K562 (cell line): ENCODE measurements around the gene MRPL40. TPM values are rescaled to one million over a fixed set of nuclear protein-coding genes. Genes with fewer than 3 reads are reported as not detected.

ENCODE experiments used
- ATF4 ChIP-seq: fragments of 450-650 bp; formaldehyde crosslinking; IDR thresholded peaks from 2 replicates; pipeline ENCODE4 v1.4.0; 2022; ENCODE audit warnings: mild to moderate bottlenecking, moderate library complexity
- CBFB ChIP-seq: sonication (generic); formaldehyde crosslinking; IDR thresholded peaks from 2 replicates; pipeline ENCODE4 v1.4.0; 2020; ENCODE audit warnings: mild to moderate bottlenecking, missing genetic modification reagents
- CBX3 ChIP-seq, 2 experiments: IDR thresholded peaks; 1 replicate in 1 of 2; 2 replicates in 1 of 2; pipeline ENCODE4 v1.6.1; 2012; ENCODE audit warnings: inconsistent platforms in 2 of 2, low read length in 2 of 2, borderline replicate concordance in 1 of 2, control low read depth in 1 of 2
- ELK3 ChIP-seq: fragments of 450-650 bp; formaldehyde crosslinking; IDR thresholded peaks from 2 replicates; pipeline ENCODE4 v1.4.0; 2020; ENCODE audit warnings: mild to moderate bottlenecking
- MLLT1 ChIP-seq, 2 experiments: fragments of 450-650 bp; IDR thresholded peaks; 2 replicates each; pipeline ENCODE4 v1.6.1; 2016
- PHF20 ChIP-seq: fragments of 450-650 bp; IDR thresholded peaks from 2 replicates; pipeline ENCODE4 v1.6.1; 2018; ENCODE audit not compliant: partially characterized antibody
- RBBP5 ChIP-seq: fragments of 200-600 bp; sonication (generic); IDR thresholded peaks from 2 replicates; pipeline ENCODE4 v1.6.1; 2012; ENCODE audit warnings: borderline replicate concordance, mild to moderate bottlenecking, low read length, control low read depth, inconsistent platforms; ENCODE audit not compliant: insufficient read depth, poor library complexity, severe bottlenecking
- ZHX1 ChIP-seq: fragments of 150-350 bp; conservative IDR thresholded peaks from 2 replicates; pipeline ENCODE4 v1.6.1; 2014; ENCODE audit warnings: low read length
- ZNF212 ChIP-seq: fragments of 450-650 bp; formaldehyde crosslinking; IDR thresholded peaks from 2 replicates; pipeline ENCODE4 v1.4.0; 2020; ENCODE audit warnings: mild to moderate bottlenecking
- ZNF408 ChIP-seq: fragments of 250-450 bp; sonication (Bioruptor Pico); IDR thresholded peaks from 2 replicates; pipeline ENCODE4 v1.4.0; 2020; ENCODE audit warnings: low read depth, mild to moderate bottlenecking, moderate library complexity
- ZNF589 ChIP-seq: fragments of 200-800 bp; sonication (Bioruptor generic); IDR thresholded peaks from 2 replicates; pipeline ENCODE4 v1.6.1; 2016; ENCODE audit warnings: low read depth, missing genetic modification characterization, missing compliant biosample characterization
- polyA plus RNA-seq, 8 experiments: library from polyadenylated mRNA; depleted of rRNA in 4 of 8; stranded (reverse) in 5 of 8; unstranded in 3 of 8; fragments of >200 nt; fragmentation: Nextera tagmentation in 2 of 8; fragmentation: Illumina TruSeq in 1 of 8; extraction: Ambion mirVana in 2 of 8; extraction: Trizol in 1 of 8; gene quantifications; 2 replicates each; pipeline versions ENCODE4 v1.2.1 to v1.2.3, GENCODE V29; 2011 to 2014; ENCODE audit warnings: inconsistent platforms in 1 of 8, missing spikeins in 1 of 8
- total RNA-seq, 7 experiments: library from RNA; depleted of rRNA in 6 of 7; stranded (reverse); fragments of >200 nt in 6 of 7; fragmentation: Illumina TruSeq in 2 of 7; extraction: Trizol in 2 of 7; gene quantifications; 2 replicates each; pipeline versions ENCODE4 v1.2.1 to v1.2.3, GENCODE V29; 2011 to 2021; ENCODE audit warnings: low replicate concordance in 1 of 7
- TF ChIP-seq, protein P1 (sequence below): fragments of 250-450 bp; sonication (Bioruptor Pico); IDR thresholded peaks from 2 replicates; pipeline ENCODE4 v1.8.0; 2021; ENCODE audit warnings: mild to moderate bottlenecking, moderate library complexity
- TF ChIP-seq, protein P2 (sequence below): fragments of 250-450 bp; sonication (Bioruptor Pico); IDR thresholded peaks from 2 replicates; pipeline ENCODE4 v1.4.0; 2020

Gene MRPL40
- total and polyA plus RNA-seq, 9 of the 15 experiments (the other 6 are each of a cell fraction or from before 2014, with no cell fraction given): 132 to 652 (median 208) TPM

DNA sequence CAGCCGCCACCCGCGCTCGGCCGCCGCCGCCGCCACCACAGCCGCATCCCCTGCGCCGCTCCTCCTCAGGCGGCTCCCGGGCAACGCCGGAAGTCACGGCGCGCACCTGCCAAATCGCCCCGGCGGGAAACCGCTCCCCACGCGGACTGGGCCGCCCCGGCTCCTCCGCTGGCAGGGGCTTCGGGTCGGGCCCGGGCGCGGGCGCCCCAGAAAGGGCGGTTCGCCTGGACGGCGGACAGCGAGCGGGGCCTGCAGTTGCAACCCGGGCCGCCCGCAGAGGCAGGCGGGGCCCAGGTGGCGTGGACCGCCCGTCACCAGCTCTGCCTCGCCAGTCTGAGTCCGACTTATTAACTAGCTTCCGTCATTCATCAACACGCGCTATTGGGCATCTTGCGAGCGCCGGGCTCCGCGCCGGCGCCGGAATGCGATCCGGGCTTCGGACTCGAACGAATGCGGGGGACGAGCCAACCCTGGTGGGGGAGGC is 654 bp upstream of the MRPL40 start, which contains the start of gene HIRA (continued):
- TF ChIP-seq ZHX1 (peak; percentile 78), ATF4 (CRISPR knock-in tag) (peak; percentile 84), ZNF212 (CRISPR knock-in tag) (peak; percentile 89; the same call in 1 of the 2 replicates), PHF20 (no peak), RBBP5 (peak; percentile 62), ELK3 (CRISPR knock-in tag) (0 out of 2 replicates have a peak, but pooled peaks have one; percentile 10), CBFB (CRISPR knock-in tag) (no peak), CBX3 (IDR thresholded peaks at IDR 0.05; ENCODE audit: borderline replicate concordance in 1 of 2, low read length in 2 of 2) (peak in 1 of 2 experiments; percentile 45; a peak in 1 of 3 replicates), MLLT1 (IDR thresholded peaks at IDR 0.05) (no peak), ZNF589 (CRISPR knock-in tag) (no peak), ZNF408 (CRISPR knock-in tag) (no peak; the same call in 1 of the 2 replicates)
- TF ChIP-seq, protein P1, sequence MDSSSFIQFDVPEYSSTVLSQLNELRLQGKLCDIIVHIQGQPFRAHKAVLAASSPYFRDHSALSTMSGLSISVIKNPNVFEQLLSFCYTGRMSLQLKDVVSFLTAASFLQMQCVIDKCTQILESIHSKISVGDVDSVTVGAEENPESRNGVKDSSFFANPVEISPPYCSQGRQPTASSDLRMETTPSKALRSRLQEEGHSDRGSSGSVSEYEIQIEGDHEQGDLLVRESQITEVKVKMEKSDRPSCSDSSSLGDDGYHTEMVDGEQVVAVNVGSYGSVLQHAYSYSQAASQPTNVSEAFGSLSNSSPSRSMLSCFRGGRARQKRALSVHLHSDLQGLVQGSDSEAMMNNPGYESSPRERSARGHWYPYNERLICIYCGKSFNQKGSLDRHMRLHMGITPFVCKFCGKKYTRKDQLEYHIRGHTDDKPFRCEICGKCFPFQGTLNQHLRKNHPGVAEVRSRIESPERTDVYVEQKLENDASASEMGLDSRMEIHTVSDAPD (CRISPR knock-in tag): peak; percentile 75; the same call in 1 of the 2 replicates
- TF ChIP-seq, protein P2, sequence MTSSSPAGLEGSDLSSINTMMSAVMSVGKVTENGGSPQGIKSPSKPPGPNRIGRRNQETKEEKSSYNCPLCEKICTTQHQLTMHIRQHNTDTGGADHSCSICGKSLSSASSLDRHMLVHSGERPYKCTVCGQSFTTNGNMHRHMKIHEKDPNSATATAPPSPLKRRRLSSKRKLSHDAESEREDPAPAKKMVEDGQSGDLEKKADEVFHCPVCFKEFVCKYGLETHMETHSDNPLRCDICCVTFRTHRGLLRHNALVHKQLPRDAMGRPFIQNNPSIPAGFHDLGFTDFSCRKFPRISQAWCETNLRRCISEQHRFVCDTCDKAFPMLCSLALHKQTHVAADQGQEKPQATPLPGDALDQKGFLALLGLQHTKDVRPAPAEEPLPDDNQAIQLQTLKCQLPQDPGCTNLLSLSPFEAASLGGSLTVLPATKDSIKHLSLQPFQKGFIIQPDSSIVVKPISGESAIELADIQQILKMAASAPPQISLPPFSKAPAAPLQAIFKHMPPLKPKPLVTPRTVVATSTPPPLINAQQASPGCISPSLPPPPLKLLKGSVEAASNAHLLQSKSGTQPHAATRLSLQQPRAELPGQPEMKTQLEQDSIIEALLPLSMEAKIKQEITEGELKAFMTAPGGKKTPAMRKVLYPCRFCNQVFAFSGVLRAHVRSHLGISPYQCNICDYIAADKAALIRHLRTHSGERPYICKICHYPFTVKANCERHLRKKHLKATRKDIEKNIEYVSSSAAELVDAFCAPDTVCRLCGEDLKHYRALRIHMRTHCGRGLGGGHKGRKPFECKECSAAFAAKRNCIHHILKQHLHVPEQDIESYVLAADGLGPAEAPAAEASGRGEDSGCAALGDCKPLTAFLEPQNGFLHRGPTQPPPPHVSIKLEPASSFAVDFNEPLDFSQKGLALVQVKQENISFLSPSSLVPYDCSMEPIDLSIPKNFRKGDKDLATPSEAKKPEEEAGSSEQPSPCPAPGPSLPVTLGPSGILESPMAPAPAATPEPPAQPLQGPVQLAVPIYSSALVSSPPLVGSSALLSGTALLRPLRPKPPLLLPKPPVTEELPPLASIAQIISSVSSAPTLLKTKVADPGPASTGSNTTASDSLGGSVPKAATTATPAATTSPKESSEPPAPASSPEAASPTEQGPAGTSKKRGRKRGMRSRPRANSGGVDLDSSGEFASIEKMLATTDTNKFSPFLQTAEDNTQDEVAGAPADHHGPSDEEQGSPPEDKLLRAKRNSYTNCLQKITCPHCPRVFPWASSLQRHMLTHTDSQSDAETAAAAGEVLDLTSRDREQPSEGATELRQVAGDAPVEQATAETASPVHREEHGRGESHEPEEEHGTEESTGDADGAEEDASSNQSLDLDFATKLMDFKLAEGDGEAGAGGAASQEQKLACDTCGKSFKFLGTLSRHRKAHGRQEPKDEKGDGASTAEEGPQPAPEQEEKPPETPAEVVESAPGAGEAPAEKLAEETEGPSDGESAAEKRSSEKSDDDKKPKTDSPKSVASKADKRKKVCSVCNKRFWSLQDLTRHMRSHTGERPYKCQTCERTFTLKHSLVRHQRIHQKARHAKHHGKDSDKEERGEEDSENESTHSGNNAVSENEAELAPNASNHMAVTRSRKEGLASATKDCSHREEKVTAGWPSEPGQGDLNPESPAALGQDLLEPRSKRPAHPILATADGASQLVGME (CRISPR knock-in tag): peak; percentile 98
